DOHH2 (cell line): Measurements from ENCODE around the gene DCDC2.

Experiments
- H3F3A ChIP-seq: fragments of 200-600 bp; sonication (generic), shearing (Covaris generic); 2 replicates; pipeline ENCODE4 v1.6.0; 2016; ENCODE audit warnings: antibody characterized with exemption, mild to moderate bottlenecking; ENCODE audit not compliant: control insufficient read depth, insufficient read depth
- H3K27ac ChIP-seq: fragments of 200-600 bp; sonication (generic); 2 replicates; pipeline ENCODE4 v1.5.1; 2014; ENCODE audit warnings: low read depth, mild to moderate bottlenecking, low read length, moderate library complexity
- H3K27me3 ChIP-seq: fragments of 200-600 bp; sonication (generic); 2 replicates; pipeline ENCODE4 v1.6.1; 2014; ENCODE audit warnings: mild to moderate bottlenecking, low read length, mixed read lengths; ENCODE audit not compliant: control insufficient read depth
- H3K36me3 ChIP-seq: fragments of 200-600 bp; sonication (generic); 2 replicates; pipeline ENCODE4 v1.6.1; 2014; ENCODE audit warnings: mild to moderate bottlenecking, low read length, moderate library complexity, mixed read lengths; ENCODE audit not compliant: control insufficient read depth
- H3K4me1 ChIP-seq: fragments of 200-600 bp; sonication (generic); 2 replicates; pipeline ENCODE4 v1.6.1; 2014; ENCODE audit warnings: mild to moderate bottlenecking, low read length, mixed read lengths; ENCODE audit not compliant: control insufficient read depth
- H3K4me2 ChIP-seq: fragments of 200-600 bp; sonication (generic); 2 replicates; pipeline ENCODE4 v1.6.0; 2014; ENCODE audit warnings: mild to moderate bottlenecking, low read length, moderate library complexity
- H3K4me3 ChIP-seq: fragments of 200-600 bp; sonication (generic); 2 replicates; pipeline ENCODE4 v1.5.1; 2014; ENCODE audit warnings: mild to moderate bottlenecking, low read length, mixed read lengths
- H3K79me2 ChIP-seq: fragments of 200-600 bp; sonication (generic); 2 replicates; pipeline ENCODE4 v1.6.1; 2014; ENCODE audit warnings: mild to moderate bottlenecking, low read length, mixed read lengths; ENCODE audit not compliant: control insufficient read depth
- H3K9me2 ChIP-seq: fragments of 200-600 bp; sonication (generic); replicated peaks from 2 replicates; pipeline ENCODE4 v1.6.1; 2014; ENCODE audit warnings: mild to moderate bottlenecking, low read length, mixed read lengths; ENCODE audit not compliant: control insufficient read depth
- H3K9me3 ChIP-seq: fragments of 200-600 bp; sonication (generic); 2 replicates; pipeline ENCODE4 v1.6.1; 2014; ENCODE audit warnings: antibody characterized with exemption, low read length, mixed read lengths; ENCODE audit not compliant: control insufficient read depth, insufficient read depth
- H4K20me1 ChIP-seq: fragments of 200-600 bp; sonication (generic); 2 replicates; pipeline ENCODE4 v1.6.0; 2014; ENCODE audit warnings: low read depth, mild to moderate bottlenecking, antibody characterized with exemption, low read length, moderate library complexity; ENCODE audit not compliant: control insufficient read depth, insufficient read depth
- EZH2phosphoT487 ChIP-seq: fragments of 200-600 bp; sonication (generic); IDR thresholded peaks from 2 replicates; pipeline ENCODE4 v1.6.1; 2017; ENCODE audit warnings: borderline replicate concordance, mild to moderate bottlenecking, antibody characterized with exemption, low read length, moderate library complexity, mixed read lengths
- TF ChIP-seq, protein P1 (sequence below): fragments of 200-600 bp; sonication (generic); IDR thresholded peaks from one replicate; pipeline ENCODE4 v1.5.1; 2014; ENCODE audit warnings: antibody characterized with exemption, mild to moderate bottlenecking, low read depth, low read length; ENCODE audit not compliant: poor library complexity, severe bottlenecking

DCDC2 gene

DNA sequence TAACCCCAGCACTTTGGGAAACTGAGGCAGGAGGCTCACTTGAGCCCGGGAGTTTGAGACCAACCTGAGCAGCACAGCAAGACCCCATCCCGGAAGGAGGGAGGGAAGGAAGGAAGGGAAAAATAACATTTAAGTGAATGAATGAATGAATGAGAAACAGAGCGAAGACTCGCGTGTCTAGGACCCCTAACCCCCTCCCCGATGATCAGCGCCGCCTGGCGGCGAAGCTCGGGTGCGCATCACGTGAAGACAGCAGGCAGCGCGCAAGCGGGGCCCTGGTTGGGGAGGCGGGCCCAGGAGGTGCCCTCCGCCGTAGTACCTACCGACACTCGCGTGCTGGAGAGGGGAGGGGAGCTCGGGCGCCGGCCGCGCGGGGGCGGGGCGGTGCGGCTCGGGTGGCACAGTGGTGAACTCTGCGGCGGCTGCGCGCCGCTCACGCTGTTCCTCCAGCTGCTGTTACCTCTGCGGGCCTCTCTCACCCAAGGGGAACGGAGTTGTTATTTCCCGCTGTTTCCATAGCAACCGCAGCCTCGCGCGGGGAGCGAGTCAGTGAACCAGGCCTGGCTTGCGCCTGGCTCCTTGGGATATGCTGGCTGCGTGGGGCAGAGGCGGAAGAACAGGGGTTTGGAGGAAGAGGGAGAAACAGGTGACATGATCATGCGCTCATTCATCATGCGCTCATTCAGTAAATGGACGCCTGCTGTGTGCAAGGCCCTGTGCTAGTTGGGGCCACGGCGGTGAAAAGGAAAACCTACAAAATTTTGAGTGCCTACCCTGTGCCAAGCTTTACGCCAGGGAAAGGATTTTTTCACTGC lies 2.0 kb upstream of the DCDC2 start:
- Histone ChIP-seq H3F3A (peaks cover 9% of the 10 kb centered on the region; the same call in 1 of the 2 replicates), H3K9me2 (no peaks in the 10 kb centered on the region), H3K27me3 (peaks cover 9% of the 10 kb centered on the region), H3K27ac (no peak overlapping the region), H3K4me1 (peaks cover 12% of the 10 kb centered on the region), H3K9me3 (no peaks in the 10 kb centered on the region), H3K36me3 (no peaks in the 10 kb centered on the region), H3K4me3 (peak overlapping the region; percentile 76), H3K79me2 (no peaks in the 10 kb centered on the region), H4K20me1 (no peaks in the 10 kb centered on the region), H3K4me2 (peak overlapping the region; percentile 84)
- TF ChIP-seq, protein P1, sequence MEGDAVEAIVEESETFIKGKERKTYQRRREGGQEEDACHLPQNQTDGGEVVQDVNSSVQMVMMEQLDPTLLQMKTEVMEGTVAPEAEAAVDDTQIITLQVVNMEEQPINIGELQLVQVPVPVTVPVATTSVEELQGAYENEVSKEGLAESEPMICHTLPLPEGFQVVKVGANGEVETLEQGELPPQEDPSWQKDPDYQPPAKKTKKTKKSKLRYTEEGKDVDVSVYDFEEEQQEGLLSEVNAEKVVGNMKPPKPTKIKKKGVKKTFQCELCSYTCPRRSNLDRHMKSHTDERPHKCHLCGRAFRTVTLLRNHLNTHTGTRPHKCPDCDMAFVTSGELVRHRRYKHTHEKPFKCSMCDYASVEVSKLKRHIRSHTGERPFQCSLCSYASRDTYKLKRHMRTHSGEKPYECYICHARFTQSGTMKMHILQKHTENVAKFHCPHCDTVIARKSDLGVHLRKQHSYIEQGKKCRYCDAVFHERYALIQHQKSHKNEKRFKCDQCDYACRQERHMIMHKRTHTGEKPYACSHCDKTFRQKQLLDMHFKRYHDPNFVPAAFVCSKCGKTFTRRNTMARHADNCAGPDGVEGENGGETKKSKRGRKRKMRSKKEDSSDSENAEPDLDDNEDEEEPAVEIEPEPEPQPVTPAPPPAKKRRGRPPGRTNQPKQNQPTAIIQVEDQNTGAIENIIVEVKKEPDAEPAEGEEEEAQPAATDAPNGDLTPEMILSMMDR, result peak; percentile 95
- TF ChIP-seq EZH2phosphoT487, result no peak

DNA sequence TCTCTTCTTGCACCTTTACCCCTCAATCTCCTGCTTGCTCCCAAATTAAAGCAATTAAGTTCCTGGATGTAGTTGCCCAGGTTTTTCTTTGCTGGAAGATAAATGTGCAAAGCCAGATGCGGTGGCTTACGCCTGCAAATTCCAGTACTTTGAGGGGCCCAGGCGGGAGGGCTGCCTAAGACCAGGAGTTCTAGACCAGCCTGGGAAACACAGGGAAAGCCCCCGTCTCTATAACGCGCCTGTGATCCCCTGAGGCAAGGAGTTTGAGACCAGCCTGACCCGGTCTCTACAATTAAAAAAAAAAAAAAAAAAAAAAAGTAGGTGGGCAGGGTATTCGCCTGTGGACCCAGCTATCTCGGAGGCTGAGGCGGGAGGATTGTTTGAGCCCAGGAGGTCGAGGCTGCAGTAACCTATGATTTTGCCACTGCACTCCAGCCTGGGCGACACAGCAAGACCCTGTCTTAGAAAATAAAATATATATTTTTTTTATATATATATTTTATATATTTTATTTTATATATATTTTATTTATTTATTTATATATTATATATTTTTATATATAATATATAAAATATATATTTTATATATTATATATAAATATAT lies 461 bp upstream of the DCDC2 start:
- Histone ChIP-seq H3K9me3 (no peaks in the 10 kb centered on the region), H4K20me1 (no peaks in the 10 kb centered on the region), H3K4me2 (no peak overlapping the region), H3K27ac (no peak overlapping the region), H3K4me3 (no peak overlapping the region), H3K4me1 (peaks cover 12% of the 10 kb centered on the region), H3K9me2 (no peaks in the 10 kb centered on the region), H3K27me3 (peaks cover 9% of the 10 kb centered on the region), H3K79me2 (no peaks in the 10 kb centered on the region), H3F3A (peaks cover 9% of the 10 kb centered on the region; the same call in 1 of the 2 replicates), H3K36me3 (no peaks in the 10 kb centered on the region)
- TF ChIP-seq, protein P1, result no peak
- TF ChIP-seq EZH2phosphoT487, result no peak

DNA sequence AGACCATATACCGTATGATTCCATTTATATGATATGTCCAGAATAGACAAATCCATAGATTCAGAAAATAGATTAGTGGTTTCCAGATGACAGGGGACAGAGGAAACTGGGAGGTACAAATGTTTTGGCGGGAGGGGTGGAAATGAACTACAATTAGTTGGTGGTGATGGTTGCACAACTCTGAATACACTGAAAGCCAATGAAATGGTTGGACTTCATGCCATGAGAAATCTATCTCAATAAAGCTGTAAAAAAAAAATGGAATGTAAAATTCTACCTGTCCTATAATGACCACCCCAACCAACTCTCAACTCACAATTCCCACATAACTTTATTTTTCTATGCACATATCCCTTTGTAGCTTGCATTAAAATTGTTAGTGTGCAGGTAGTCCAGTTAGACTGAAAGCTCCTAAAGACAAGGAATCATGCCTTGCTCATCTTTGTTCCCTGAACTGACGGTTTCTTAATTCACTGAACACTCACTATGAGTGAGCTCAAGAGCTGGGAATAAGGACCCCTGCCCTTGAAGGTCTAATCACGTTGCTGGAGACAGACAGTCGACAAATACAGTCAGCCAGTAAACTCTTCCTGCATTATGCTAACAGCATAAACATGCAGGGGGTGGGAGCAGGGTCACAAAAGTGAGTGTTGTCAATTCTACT lies 1.4 kb downstream of the DCDC2 start:
- no peak overlapping the region for H3K4me2 ChIP-seq
- no peaks in the 10 kb centered on the region for H3K79me2 ChIP-seq
- H4K20me1 ChIP-seq, result no peaks in the 10 kb centered on the region
- H3K27me3 ChIP-seq, result peaks cover 17% of the 10 kb centered on the region
- peaks cover 12% of the 10 kb centered on the region for H3K4me1 ChIP-seq
- H3K9me2 ChIP-seq, result no peaks in the 10 kb centered on the region
- H3F3A ChIP-seq, result peaks cover 9% of the 10 kb centered on the region; the same call in 1 of the 2 replicates
- H3K4me3 ChIP-seq, result no peak overlapping the region
- no peak overlapping the region for H3K27ac ChIP-seq
- H3K36me3 ChIP-seq, result no peaks in the 10 kb centered on the region
- no peaks in the 10 kb centered on the region for H3K9me3 ChIP-seq
- TF ChIP-seq EZH2phosphoT487, result no peak
- TF ChIP-seq, protein P1, result no peak
